ENCODE results near the gene REXO4.

- no peak for TF ChIP-seq CTCF (IDR thresholded peaks at IDR 0.05)
- no peak for TF ChIP-seq EZH2 (IDR thresholded peaks at IDR 0.05; ENCODE audit: borderline replicate concordance, insufficient read depth, low read depth, low read length, poor library complexity, severe bottlenecking)
Observed at GRCh38 chr9:133464638-133465037, 46.8 kb upstream of the REXO4 start.
